ENCODE measurements around the gene HMCN1.

- TF ChIP-seq CTCF (IDR thresholded peaks at IDR 0.05; ENCODE audit: low read length) (no peak), EZH2 (optimal IDR thresholded peaks at IDR 0.05; ENCODE audit: low read depth, low read length) (no peak)
These were observed 420.5 kb downstream of the HMCN1 start for GRCh38 chr1:186154651-186155050.
